Liver (tissue), 9 donors: Measurements from ENCODE around the gene HOXD11. TPM values are rescaled to one million over a fixed set of nuclear protein-coding genes. Genes with fewer than 3 reads are reported as not detected.

Source experiments
- DNase-seq: peaks from one replicate; pipeline ENCODE4 v3.0.0-alpha.2; 2017; ENCODE audit warnings: low spot score
- H3K27ac ChIP-seq, 2 donors: one replicate each; pipeline ENCODE4 v1.7.0; 2013; ENCODE audit warnings: inconsistent platforms in 2 of 2, low read length in 2 of 2, control low read depth in 1 of 2, low read depth in 1 of 2, mild to moderate bottlenecking in 1 of 2
- H3K27me3 ChIP-seq, 4 donors: one replicate each; pipeline versions ENCODE4 v1.6.1 to v1.7.0; 2013; ENCODE audit warnings: low read length in 3 of 4, inconsistent platforms in 1 of 4, mild to moderate bottlenecking in 1 of 4, moderate library complexity in 1 of 4; ENCODE audit not compliant: control insufficient read depth in 4 of 4, insufficient read depth in 4 of 4
- H3K36me3 ChIP-seq, 4 donors: one replicate each; pipeline versions ENCODE4 v1.6.1 to v1.7.0; 2013; ENCODE audit warnings: low read length in 3 of 4, mild to moderate bottlenecking in 3 of 4, low read depth in 1 of 4, moderate library complexity in 1 of 4; ENCODE audit not compliant: control insufficient read depth in 4 of 4, insufficient read depth in 3 of 4
- H3K4me1 ChIP-seq, 4 donors: one replicate each; pipeline versions ENCODE4 v1.6.1 to v1.7.0; 2013; ENCODE audit warnings: low read length in 3 of 4, mild to moderate bottlenecking in 3 of 4, moderate library complexity in 1 of 4; ENCODE audit not compliant: control insufficient read depth in 4 of 4, insufficient read depth in 4 of 4
- H3K4me3 ChIP-seq, 3 donors: one replicate each; pipeline versions ENCODE4 v1.6.1 to v1.7.0; 2013; ENCODE audit warnings: low read length in 3 of 3, control low read depth in 1 of 3, low read depth in 1 of 3, mild to moderate bottlenecking in 1 of 3
- H3K9ac ChIP-seq, 2 donors: one replicate each; pipeline ENCODE4 v1.7.0; 2013; ENCODE audit warnings: low read length in 2 of 2, mild to moderate bottlenecking in 2 of 2, moderate library complexity in 2 of 2, control low read depth in 1 of 2, low read depth in 1 of 2
- H3K9me3 ChIP-seq, 4 donors: one replicate each; pipeline versions ENCODE4 v1.6.1 to v1.7.0; 2013; ENCODE audit warnings: low read length in 3 of 4; ENCODE audit not compliant: control insufficient read depth in 4 of 4
- ATF3 ChIP-seq: IDR thresholded peaks from 2 replicates; pipeline ENCODE4 v1.6.1; 2016; ENCODE audit warnings: antibody characterized with exemption
- CTCF ChIP-seq: fragments of 150-350 bp; IDR thresholded peaks from 2 replicates; pipeline ENCODE4 v1.5.1; 2017; ENCODE audit warnings: improper control_type of control experiment, low read depth, low read length; ENCODE audit not compliant: missing input control
- EGR1 ChIP-seq, 2 donors: IDR thresholded peaks; 2 replicates each; pipeline ENCODE4 v1.6.1; 2016 to 2018; ENCODE audit warnings: antibody characterized with exemption in 2 of 2, low read depth in 2 of 2
- FOXA1 ChIP-seq: IDR thresholded peaks from 2 replicates; pipeline ENCODE4 v1.6.1; 2016; ENCODE audit warnings: antibody characterized with exemption
- FOXA2 ChIP-seq: IDR thresholded peaks from 2 replicates; pipeline ENCODE4 v1.6.1; 2016; ENCODE audit warnings: antibody characterized with exemption
- GABPA ChIP-seq, 2 donors: IDR thresholded peaks in 1 of 2; conservative IDR thresholded peaks in 1 of 2; 2 replicates each; pipeline ENCODE4 v1.6.1; 2016; ENCODE audit warnings: antibody characterized with exemption in 2 of 2, mild to moderate bottlenecking in 1 of 2, moderate library complexity in 1 of 2
- HNF4A ChIP-seq, 2 donors: conservative IDR thresholded peaks; 2 replicates each; pipeline ENCODE4 v1.6.1; 2016; ENCODE audit warnings: antibody characterized with exemption in 2 of 2, mild to moderate bottlenecking in 2 of 2
- HNF4G ChIP-seq: IDR thresholded peaks from 2 replicates; pipeline ENCODE4 v1.6.1; 2016; ENCODE audit warnings: antibody characterized with exemption
- JUND ChIP-seq, 2 donors: IDR thresholded peaks; 2 replicates each; pipeline ENCODE4 v1.6.1; 2016; ENCODE audit warnings: antibody characterized with exemption in 2 of 2
- MAX ChIP-seq: IDR thresholded peaks from 2 replicates; pipeline ENCODE4 v1.6.1; 2016; ENCODE audit warnings: antibody characterized with exemption
- RAD21 ChIP-seq, 2 donors: IDR thresholded peaks; 2 replicates each; pipeline ENCODE4 v1.6.1; 2016; ENCODE audit warnings: antibody characterized with exemption in 2 of 2, mild to moderate bottlenecking in 2 of 2
- REST ChIP-seq: IDR thresholded peaks from 2 replicates; pipeline ENCODE4 v1.6.1; 2016; ENCODE audit warnings: antibody characterized with exemption, mild to moderate bottlenecking
- RXRA ChIP-seq, 2 donors: IDR thresholded peaks; 2 replicates each; pipeline ENCODE4 v1.6.1; 2017 to 2018; ENCODE audit warnings: antibody characterized with exemption in 2 of 2, mild to moderate bottlenecking in 1 of 2
- SP1 ChIP-seq: IDR thresholded peaks from 2 replicates; pipeline ENCODE4 v1.6.1; 2018; ENCODE audit warnings: antibody characterized with exemption, mild to moderate bottlenecking
- TAF1 ChIP-seq: conservative IDR thresholded peaks from 2 replicates; pipeline ENCODE4 v1.6.1; 2016; ENCODE audit warnings: antibody characterized with exemption, mild to moderate bottlenecking
- YY1 ChIP-seq: IDR thresholded peaks from 2 replicates; pipeline ENCODE4 v1.6.1; 2016; ENCODE audit warnings: antibody characterized with exemption, mild to moderate bottlenecking
- ZBTB33 ChIP-seq: IDR thresholded peaks from 2 replicates; pipeline ENCODE4 v1.6.1; 2016; ENCODE audit warnings: antibody characterized with exemption
- WGBS: extraction: QIAGEN DNeasy Blood & Tissue Kit; methylation state at CpG from one replicate; pipeline ENCODE4 v1.1.7; 2013; 5-methylcytosine and 5-hydroxymethylcytosine counted together
- polyA plus RNA-seq, 2 donors: library from polyadenylated mRNA; stranded (reverse) in 1 of 2; unstranded in 1 of 2; fragments of 200-250 nt in 1 of 2; fragments of >200 nt in 1 of 2; fragmentation: Nextera tagmentation in 1 of 2; extraction: Ambion mirVana in 1 of 2; gene quantifications; one replicate each; pipeline versions ENCODE4 v1.2.1 to v1.2.3, GENCODE V29; 2013 to 2015
- total RNA-seq, 2 donors: library from RNA; depleted of rRNA; stranded (reverse); fragments of >200 nt; gene quantifications; one replicate each; pipeline ENCODE4 v1.2.3, GENCODE V29; 2014
- donor health status: healthy.
- donor health status: healthy.
- donor health status: healthy.
- donor health status: healthy.
- donor health status: healthy.

Gene HOXD11
- total and polyA plus RNA-seq, 4 donors = not detected

- TF ChIP-seq CTCF (no peak), SP1 (no peak), RXRA (IDR thresholded peaks at IDR 0.05) (no peak), RAD21 (IDR thresholded peaks at IDR 0.05) (no peak), JUND (IDR thresholded peaks at IDR 0.05) (no peak), ATF3 (no peak), HNF4A (conservative IDR thresholded peaks at IDR 0.05) (no peak), GABPA (IDR thresholded peaks at IDR 0.05 in 1 of 2, conservative IDR thresholded peaks at IDR 0.05 in 1 of 2) (no peak)
These were observed 7.2 kb downstream of the HOXD11 start (continued) for GRCh38 chr2:176114120-176114929.

- Histone ChIP-seq H3K9ac (no peak overlapping the region), H3K9me3 (peaks cover 0 to 5% (median under 1%) of the 10 kb centered on the region in 4 donors), H3K27ac (no peak overlapping the region), H3K27me3 (peaks cover 9 to 48% (median 44%) of the 10 kb centered on the region in 4 donors), H3K4me1 (peaks cover 0 to 3% (median 0%) of the 10 kb centered on the region in 4 donors), H3K36me3 (no peaks in the 10 kb centered on the region), H3K4me3 (no peak overlapping the region)
- TF ChIP-seq YY1 (no peak), REST (no peak), EGR1 (IDR thresholded peaks at IDR 0.05; ENCODE audit: low read depth in 2 of 2) (no peak), TAF1 (no peak), JUND (IDR thresholded peaks at IDR 0.05) (no peak), GABPA (IDR thresholded peaks at IDR 0.05 in 1 of 2, conservative IDR thresholded peaks at IDR 0.05 in 1 of 2) (no peak), HNF4G (no peak), ZBTB33 (no peak), CTCF (no peak), RXRA (IDR thresholded peaks at IDR 0.05) (no peak), FOXA2 (no peak), RAD21 (IDR thresholded peaks at IDR 0.05) (no peak), MAX (no peak), HNF4A (conservative IDR thresholded peaks at IDR 0.05) (no peak), ATF3 (no peak), FOXA1 (no peak)
- DNase-seq = no peak
- 14% methylated on average over 16 of the region's 16 CpGs for WGBS
These were observed 8.0 kb downstream of the HOXD11 start for GRCh38 chr2:176114930-176115625.
